Measurements from ENCODE around the gene C17orf78.
"Not testable (repeated sequence)": the region's sequence is repeated elsewhere in the genome, so short reads cannot be mapped to it uniquely, and the experiment has no call there.

The C17orf78 gene

DNA sequence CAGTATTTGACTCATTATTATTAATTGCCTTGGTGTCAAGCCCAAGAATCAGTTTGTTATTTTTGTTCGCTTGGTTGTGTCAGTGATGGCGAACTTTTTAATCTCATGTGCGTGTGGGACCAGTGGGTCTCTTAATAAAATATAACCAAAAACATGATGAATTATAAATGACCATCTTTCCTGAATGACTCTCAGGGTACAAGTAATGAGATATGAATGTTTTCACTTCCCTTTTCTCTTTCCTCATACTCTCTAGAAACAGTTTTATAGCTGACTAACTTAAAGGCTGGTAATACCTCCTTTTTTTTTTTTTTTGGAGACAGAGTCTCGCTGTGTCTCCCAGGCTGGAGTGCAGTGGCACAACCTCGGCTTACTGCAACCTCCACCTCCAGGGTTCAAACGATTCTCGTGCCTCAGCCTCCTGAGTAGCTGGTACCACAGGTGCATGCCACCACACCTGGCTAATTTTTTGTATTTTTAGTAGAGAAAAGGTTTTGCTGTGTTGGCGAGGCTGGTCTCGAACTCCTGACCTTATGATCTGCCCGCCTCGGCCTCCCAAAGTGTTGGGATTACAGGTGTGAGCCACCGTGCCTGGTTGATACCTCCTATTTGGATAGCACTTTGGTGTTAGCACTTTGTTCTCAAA lies 65.7 kb downstream of the C17orf78 start:
- DNase-seq, result not testable (repeated sequence)
